ENCODE data around the gene TWF2. TPM values are rescaled to one million over a fixed set of nuclear protein-coding genes. Genes with fewer than 3 reads are reported as not detected.

TWF2 gene
- total and polyA plus RNA-seq, 2 of the 13 experiments (the other 11 are each of a cell fraction or from before 2014, with no cell fraction given), result 45.5 to 108 TPM

- TF ChIP-seq ZNF143 (CRISPR knock-in tag; IDR thresholded peaks at IDR 0.05) (0 out of 2 replicates have a peak, but pooled peaks have one; percentile 34), ZMYM4 (CRISPR knock-in tag; IDR thresholded peaks at IDR 0.05) (0 out of 2 replicates have a peak, but pooled peaks have one; percentile 38), ZFP82 (CRISPR knock-in tag; IDR thresholded peaks at IDR 0.05; ENCODE audit: borderline replicate concordance) (no peak; the same call in 1 of the 2 replicates), CREBL2 (CRISPR knock-in tag; IDR thresholded peaks at IDR 0.05; ENCODE audit: borderline replicate concordance) (peak; percentile 66; the same call in 1 of the 2 replicates), RFXANK (CRISPR knock-in tag; IDR thresholded peaks at IDR 0.05) (0 out of 2 replicates have a peak, but pooled peaks have one; percentile 29), ZBTB46 (CRISPR knock-in tag; IDR thresholded peaks at IDR 0.05; ENCODE audit: borderline replicate concordance) (no peak), ZNF780A (CRISPR knock-in tag; IDR thresholded peaks at IDR 0.05) (no peak; the same call in 1 of the 2 replicates), KDM5A (IDR thresholded peaks at IDR 0.05; ENCODE audit: borderline replicate concordance, low read length) (peak; percentile 67), NFRKB (IDR thresholded peaks at IDR 0.05) (no peak), KAT2B (IDR thresholded peaks at IDR 0.05; ENCODE audit: borderline replicate concordance, low read depth, low read length) (no peak), ETV6 (CRISPR knock-in tag; conservative IDR thresholded peaks at IDR 0.05) (no peak; the same call in 1 of the 2 replicates), ZNF850 (CRISPR knock-in tag; conservative IDR thresholded peaks at IDR 0.05) (no peak), SOX13 (IDR thresholded peaks at IDR 0.05) (no peak), SOX13 (CRISPR knock-in tag; conservative IDR thresholded peaks at IDR 0.05 in 1 of 2, IDR thresholded peaks at IDR 0.05 in 1 of 2) (peak in 1 of 2 experiments; percentile 14; a peak in 1 of 4 replicates), ZNF232 (CRISPR knock-in tag; IDR thresholded peaks at IDR 0.05; ENCODE audit: borderline replicate concordance) (peak; percentile 80; the same call in 1 of the 2 replicates), ZNF558 (CRISPR knock-in tag; IDR thresholded peaks at IDR 0.05; ENCODE audit: borderline replicate concordance) (peak; percentile 73; the same call in 1 of the 2 replicates), TBX3 (IDR thresholded peaks at IDR 0.05; ENCODE audit: borderline replicate concordance) (no peak), ZNF460 (CRISPR knock-in tag; IDR thresholded peaks at IDR 0.05; ENCODE audit: borderline replicate concordance) (0 out of 2 replicates have a peak, but pooled peaks have one; percentile 29), ZC3H13 (CRISPR knock-in tag; IDR thresholded peaks at IDR 0.05) (peak; percentile 33; the same call in 1 of the 2 replicates), ZNF777 (CRISPR knock-in tag; IDR thresholded peaks at IDR 0.05) (peak; percentile 93), NFE2L2 (IDR thresholded peaks at IDR 0.05; ENCODE audit: low read length) (no peak), BCL6 (CRISPR knock-in tag; IDR thresholded peaks at IDR 0.05) (0 out of 2 replicates have a peak, but pooled peaks have one; percentile 37)
- TF ChIP-seq, protein P1, sequence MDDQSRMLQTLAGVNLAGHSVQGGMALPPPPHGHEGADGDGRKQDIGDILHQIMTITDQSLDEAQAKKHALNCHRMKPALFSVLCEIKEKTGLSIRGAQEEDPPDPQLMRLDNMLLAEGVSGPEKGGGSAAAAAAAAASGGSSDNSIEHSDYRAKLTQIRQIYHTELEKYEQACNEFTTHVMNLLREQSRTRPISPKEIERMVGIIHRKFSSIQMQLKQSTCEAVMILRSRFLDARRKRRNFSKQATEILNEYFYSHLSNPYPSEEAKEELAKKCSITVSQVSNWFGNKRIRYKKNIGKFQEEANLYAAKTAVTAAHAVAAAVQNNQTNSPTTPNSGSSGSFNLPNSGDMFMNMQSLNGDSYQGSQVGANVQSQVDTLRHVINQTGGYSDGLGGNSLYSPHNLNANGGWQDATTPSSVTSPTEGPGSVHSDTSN (CRISPR knock-in tag; IDR thresholded peaks at IDR 0.05; ENCODE audit: borderline replicate concordance), result no peak
Measured at GRCh38 chr3:52238761-52239701, at the start of gene TWF2 (continued).
